Subcutaneous abdominal adipose tissue (tissue), 5 donors: ENCODE data around the gene DENND10.

Experiments used
- H3K27ac ChIP-seq: one replicate; pipeline ENCODE4 v1.7.0; 2013; ENCODE audit warnings: low read depth, mild to moderate bottlenecking, inconsistent platforms, low read length, moderate library complexity
- H3K27me3 ChIP-seq, 5 donors: one replicate each; pipeline ENCODE4 v1.7.0; 2013; ENCODE audit warnings: low read length in 5 of 5, inconsistent platforms in 1 of 5; ENCODE audit not compliant: control insufficient read depth in 5 of 5, insufficient read depth in 4 of 5
- H3K36me3 ChIP-seq, 5 donors: one replicate each; pipeline ENCODE4 v1.7.0; 2013; ENCODE audit warnings: low read length in 5 of 5; ENCODE audit not compliant: control insufficient read depth in 5 of 5, insufficient read depth in 5 of 5
- H3K4me1 ChIP-seq, 5 donors: one replicate each; pipeline ENCODE4 v1.7.0; 2013; ENCODE audit warnings: low read length in 5 of 5, mild to moderate bottlenecking in 3 of 5, moderate library complexity in 1 of 5; ENCODE audit not compliant: control insufficient read depth in 5 of 5, insufficient read depth in 5 of 5
- H3K4me3 ChIP-seq, 5 donors: one replicate each; pipeline ENCODE4 v1.7.0; 2013; ENCODE audit warnings: low read length in 5 of 5, low read depth in 1 of 5
- H3K9ac ChIP-seq, 5 donors: one replicate each; pipeline ENCODE4 v1.7.0; 2013; ENCODE audit warnings: low read length in 5 of 5, mild to moderate bottlenecking in 4 of 5, moderate library complexity in 3 of 5
- H3K9me3 ChIP-seq, 5 donors: one replicate each; pipeline ENCODE4 v1.7.0; 2013; ENCODE audit warnings: low read length in 5 of 5; ENCODE audit not compliant: control insufficient read depth in 5 of 5
- donor health status: healthy.
- donor health status: healthy.
- donor health status: healthy.
- donor health status: healthy.
- donor health status: healthy.

The DENND10 gene

DNA sequence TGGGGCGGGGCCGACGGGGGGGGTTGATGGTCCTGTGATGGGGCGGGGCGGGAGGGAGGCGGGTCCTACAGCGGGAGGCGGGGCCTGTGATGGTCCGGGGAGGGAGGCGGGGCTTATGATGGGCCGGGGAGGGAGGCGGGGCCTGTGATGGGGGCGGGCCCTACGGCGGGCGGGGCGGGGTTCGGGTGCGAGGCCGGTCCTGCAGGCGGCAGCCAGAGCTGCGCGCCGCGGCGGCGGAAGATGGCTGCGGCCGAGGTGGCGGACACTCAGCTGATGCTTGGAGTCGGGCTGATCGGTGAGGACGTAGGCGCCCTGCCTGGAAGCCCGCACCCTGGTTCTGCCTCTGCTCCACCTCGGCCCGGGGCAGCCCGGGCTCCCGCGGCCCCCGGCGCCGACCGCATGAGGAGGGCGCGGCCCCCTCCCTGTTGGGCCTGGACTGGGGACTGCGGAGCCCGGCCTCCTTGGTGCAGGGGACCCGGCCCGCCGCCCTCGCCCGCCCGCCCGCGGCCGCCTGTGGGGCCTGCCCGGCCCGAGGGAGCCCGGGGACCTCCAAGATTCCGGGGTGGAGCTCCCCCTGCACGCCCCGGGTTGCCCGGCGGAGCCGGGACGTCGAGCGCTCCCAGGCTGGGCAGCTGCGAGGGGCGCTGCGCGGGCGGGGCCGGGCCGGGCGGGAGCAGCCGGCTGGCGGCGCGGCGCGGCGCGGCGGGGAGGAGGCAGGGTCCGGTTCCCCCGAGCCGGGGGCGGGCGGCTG is at the start of gene DENND10:
DENND10 (plus strand) TSS at position 211 of the 751 bp plus-strand sequence; CDS start at position 241, 30 bp downstream.
- Histone ChIP-seq H3K27me3 (no peaks in the 10 kb centered on the region), H3K27ac (peak within 1 kb of the TSS; percentile 54), H3K4me3 (peak within 1 kb of the TSS; percentile 66 to 83 (median 71)), H3K9me3 (no peaks in the 10 kb centered on the region), H3K36me3 (peaks cover 0 to 3% (median 0%) of the 10 kb centered on the region in 5 donors), H3K4me1 (peaks cover 5 to 22% (median 14%) of the 10 kb centered on the region in 5 donors), H3K9ac (peak within 1 kb of the TSS in 4 of 5 donors; percentile 30 to 85 (median 64))

DNA sequence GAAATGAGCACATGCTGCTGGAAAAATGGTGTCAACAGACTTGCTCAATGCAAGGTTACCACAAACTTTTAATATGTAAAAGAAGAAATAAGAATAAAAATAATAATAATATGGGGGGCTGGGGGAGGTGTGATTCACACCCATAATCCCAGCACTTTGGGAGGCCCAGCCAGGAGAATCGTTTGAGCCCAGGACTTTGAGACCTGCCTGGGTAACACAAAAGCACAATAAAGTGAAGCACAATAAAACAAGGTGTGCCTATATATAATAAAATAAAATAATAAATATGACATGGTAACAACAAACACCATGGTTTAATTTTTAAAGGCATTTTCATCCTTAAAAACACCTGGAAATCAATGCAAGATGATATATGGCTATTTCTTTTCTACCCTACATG is 48.4 kb upstream of the DENND10 start:
- Histone ChIP-seq H3K36me3 (peaks cover 69 to 99% (median 94%) of the 10 kb centered on the region in 5 donors), H3K9ac (no peak overlapping the region), H3K4me3 (no peak overlapping the region), H3K27me3 (no peaks in the 10 kb centered on the region), H3K4me1 (no peaks in the 10 kb centered on the region), H3K9me3 (no peaks in the 10 kb centered on the region), H3K27ac (no peak overlapping the region)

GRCh38 chr10:119058010-119058409 is 45.9 kb upstream of the DENND10 start:
- H3K27me3 ChIP-seq = no peaks in the 10 kb centered on the region
- no peak overlapping the region for H3K27ac ChIP-seq
- no peak overlapping the region for H3K4me3 ChIP-seq
- H3K36me3 ChIP-seq = peaks cover 64 to 96% (median 85%) of the 10 kb centered on the region in 5 donors
- H3K9me3 ChIP-seq = no peaks in the 10 kb centered on the region
- no peaks in the 10 kb centered on the region for H3K4me1 ChIP-seq
- H3K9ac ChIP-seq = no peak overlapping the region

- Histone ChIP-seq H3K36me3 (peaks cover 71 to 97% (median 85%) of the 10 kb centered on the region in 5 donors), H3K27ac (no peak overlapping the region)
Measured at GRCh38 chr10:119059557-119059956, 44.4 kb upstream of the DENND10 start.

DNA sequence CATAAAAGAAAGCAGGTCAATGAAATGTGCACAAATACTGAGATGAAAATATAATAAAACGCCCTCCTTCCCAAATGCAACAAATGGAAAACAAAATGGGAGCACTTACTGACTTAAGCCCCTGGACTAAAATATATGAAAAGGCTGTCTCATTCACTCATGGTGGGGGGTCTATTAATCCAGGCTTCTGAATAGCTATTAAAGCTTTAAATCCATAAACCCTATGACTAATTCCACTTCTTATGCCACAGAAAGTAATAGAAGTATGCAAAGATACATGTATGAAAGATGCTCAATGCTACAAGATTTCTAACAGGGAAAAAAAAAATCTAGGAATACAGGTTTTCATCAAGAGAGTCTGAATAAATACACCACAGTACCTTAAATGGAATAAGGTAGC is 43.8 kb upstream of the DENND10 start:
- Histone ChIP-seq H3K36me3 (peaks cover 70 to 97% (median 85%) of the 10 kb centered on the region in 5 donors), H3K4me3 (no peak overlapping the region), H3K4me1 (no peaks in the 10 kb centered on the region), H3K9ac (no peak overlapping the region), H3K27me3 (no peaks in the 10 kb centered on the region), H3K27ac (no peak overlapping the region), H3K9me3 (no peaks in the 10 kb centered on the region)

More at GRCh38 chr10:119059557-119059956, 44.4 kb upstream of the DENND10 start:
- Histone ChIP-seq H3K9ac (no peak overlapping the region), H3K4me1 (no peaks in the 10 kb centered on the region), H3K9me3 (no peaks in the 10 kb centered on the region), H3K27me3 (no peaks in the 10 kb centered on the region), H3K4me3 (no peak overlapping the region)

GRCh38 chr10:119061352-119061751 is 42.6 kb upstream of the DENND10 start:
- Histone ChIP-seq H3K9ac (peak overlapping the region in 1 of 5 donors; percentile 4), H3K27ac (peak overlapping the region; percentile 8), H3K36me3 (peaks cover 65 to 95% (median 81%) of the 10 kb centered on the region in 5 donors), H3K4me1 (no peaks in the 10 kb centered on the region), H3K4me3 (no peak overlapping the region), H3K9me3 (no peaks in the 10 kb centered on the region), H3K27me3 (no peaks in the 10 kb centered on the region)

DNA sequence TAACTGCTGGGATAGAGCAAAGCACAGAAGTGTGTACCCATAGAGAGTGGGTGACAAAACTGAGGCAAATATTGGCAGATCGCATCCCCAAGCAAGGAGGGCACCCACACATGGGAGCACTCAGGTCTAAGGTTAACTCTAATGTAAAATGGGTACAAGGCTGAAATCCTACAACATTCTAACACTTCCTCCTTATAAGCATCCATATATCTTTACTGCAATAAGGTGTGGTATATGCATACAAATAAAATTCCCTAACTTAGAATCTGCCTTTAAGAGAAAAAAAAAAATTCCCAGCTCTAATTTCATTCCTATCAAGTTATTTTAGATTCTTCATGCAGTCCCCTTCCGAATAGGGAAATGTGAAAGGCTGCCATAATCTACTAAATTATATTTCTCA is 42.0 kb upstream of the DENND10 start:
- H3K27ac ChIP-seq = no peak overlapping the region
- no peak overlapping the region for H3K4me3 ChIP-seq
- H3K36me3 ChIP-seq = peaks cover 59 to 95% (median 81%) of the 10 kb centered on the region in 5 donors
- no peaks in the 10 kb centered on the region for H3K4me1 ChIP-seq
- H3K9me3 ChIP-seq = no peaks in the 10 kb centered on the region
- H3K27me3 ChIP-seq = no peaks in the 10 kb centered on the region
- H3K9ac ChIP-seq = no peak overlapping the region

- H3K9me3 ChIP-seq = no peaks in the 10 kb centered on the region
- H3K4me3 ChIP-seq = no peak overlapping the region
- H3K4me1 ChIP-seq = peaks cover 0 to 26% (median 2%) of the 10 kb centered on the region in 5 donors
- peaks cover 35 to 66% (median 61%) of the 10 kb centered on the region in 5 donors for H3K36me3 ChIP-seq
- no peak overlapping the region for H3K27ac ChIP-seq
- no peaks in the 10 kb centered on the region for H3K27me3 ChIP-seq
- H3K9ac ChIP-seq = no peak overlapping the region
Measured at GRCh38 chr10:119070395-119071165, 33.3 kb upstream of the DENND10 start.

GRCh38 chr10:119073584-119073983 is 30.3 kb upstream of the DENND10 start:
- Histone ChIP-seq H3K4me1 (peaks cover 0 to 43% (median 23%) of the 10 kb centered on the region in 5 donors), H3K36me3 (peaks cover 26 to 40% (median 37%) of the 10 kb centered on the region in 5 donors), H3K4me3 (no peak overlapping the region), H3K27me3 (no peaks in the 10 kb centered on the region), H3K9ac (peak overlapping the region in 1 of 5 donors; percentile 46), H3K27ac (peak overlapping the region; percentile 49), H3K9me3 (no peaks in the 10 kb centered on the region)
